Measurements from ENCODE around the gene LIPC.

Gene LIPC

DNA sequence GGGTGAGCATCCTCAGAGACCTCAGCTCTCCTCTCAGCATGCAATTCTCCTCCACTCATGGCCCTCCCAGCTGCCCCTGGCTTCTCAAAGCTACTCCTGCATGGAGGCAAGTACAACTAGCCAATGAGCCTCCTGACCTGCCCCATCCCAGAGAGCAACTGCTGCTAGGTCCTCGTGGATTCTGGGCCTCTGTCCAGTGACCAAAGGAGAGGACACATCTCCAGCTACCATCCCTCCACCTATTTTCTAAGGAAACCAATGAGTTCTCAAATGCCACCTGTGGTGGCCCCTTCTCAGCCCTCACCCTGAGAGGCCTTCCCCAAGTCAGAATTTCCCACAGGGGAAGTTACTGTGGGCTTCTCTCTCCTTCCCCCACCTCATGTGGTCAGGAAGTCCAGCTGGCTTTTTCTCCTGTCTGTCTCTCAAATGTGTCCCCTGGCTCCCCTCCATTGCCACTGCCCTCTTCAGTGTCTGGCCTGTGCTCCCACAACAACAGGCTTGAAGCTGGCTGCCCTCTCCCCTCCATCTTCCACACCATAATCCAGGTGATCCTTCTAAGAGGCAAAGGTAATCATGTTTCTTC is 43.0 kb downstream of the LIPC start:
- no peaks in the 10 kb centered on the region for H3K79me2 ChIP-seq (ENCODE audit: low read length)
- no peaks in the 10 kb centered on the region for H3K9me3 ChIP-seq (replicated peaks; ENCODE audit: insufficient read depth, low read length)
- TF ChIP-seq EZH2 (optimal IDR thresholded peaks at IDR 0.05; ENCODE audit: low read depth, low read length), result no peak
- TF ChIP-seq, protein P1, sequence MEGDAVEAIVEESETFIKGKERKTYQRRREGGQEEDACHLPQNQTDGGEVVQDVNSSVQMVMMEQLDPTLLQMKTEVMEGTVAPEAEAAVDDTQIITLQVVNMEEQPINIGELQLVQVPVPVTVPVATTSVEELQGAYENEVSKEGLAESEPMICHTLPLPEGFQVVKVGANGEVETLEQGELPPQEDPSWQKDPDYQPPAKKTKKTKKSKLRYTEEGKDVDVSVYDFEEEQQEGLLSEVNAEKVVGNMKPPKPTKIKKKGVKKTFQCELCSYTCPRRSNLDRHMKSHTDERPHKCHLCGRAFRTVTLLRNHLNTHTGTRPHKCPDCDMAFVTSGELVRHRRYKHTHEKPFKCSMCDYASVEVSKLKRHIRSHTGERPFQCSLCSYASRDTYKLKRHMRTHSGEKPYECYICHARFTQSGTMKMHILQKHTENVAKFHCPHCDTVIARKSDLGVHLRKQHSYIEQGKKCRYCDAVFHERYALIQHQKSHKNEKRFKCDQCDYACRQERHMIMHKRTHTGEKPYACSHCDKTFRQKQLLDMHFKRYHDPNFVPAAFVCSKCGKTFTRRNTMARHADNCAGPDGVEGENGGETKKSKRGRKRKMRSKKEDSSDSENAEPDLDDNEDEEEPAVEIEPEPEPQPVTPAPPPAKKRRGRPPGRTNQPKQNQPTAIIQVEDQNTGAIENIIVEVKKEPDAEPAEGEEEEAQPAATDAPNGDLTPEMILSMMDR (IDR thresholded peaks at IDR 0.05; ENCODE audit: low read length), result no peak
- TF ChIP-seq EZH2phosphoT487 (IDR thresholded peaks at IDR 0.05; ENCODE audit: low read length), result no peak
- no peaks in the 10 kb centered on the region for H3F3A ChIP-seq (ENCODE audit: insufficient read depth, low read length)
- no peaks in the 10 kb centered on the region for H3K36me3 ChIP-seq (replicated peaks; ENCODE audit: insufficient read depth, low read length)
- no peak overlapping the region for H3K9ac ChIP-seq (ENCODE audit: low read length)
- peaks cover 22% of the 10 kb centered on the region for H3K4me1 ChIP-seq (ENCODE audit: low read length)
- H3K9me2 ChIP-seq (replicated peaks; ENCODE audit: insufficient read depth, low read length), result no peaks in the 10 kb centered on the region
- no peak overlapping the region for H3K27ac ChIP-seq (ENCODE audit: low read length)
- no peaks in the 10 kb centered on the region for H4K20me1 ChIP-seq (ENCODE audit: insufficient read depth, low read length)
- H2AFZ ChIP-seq (ENCODE audit: low read length), result no peak overlapping the region
- no peaks in the 10 kb centered on the region for H3K27me3 ChIP-seq (replicated peaks; ENCODE audit: insufficient read depth, low read length)
- no peak overlapping the region for H3K4me2 ChIP-seq (ENCODE audit: low read depth, low read length)
- no peak for DNase-seq
- H3K4me3 ChIP-seq (ENCODE audit: low read length), result no peak overlapping the region

DNA sequence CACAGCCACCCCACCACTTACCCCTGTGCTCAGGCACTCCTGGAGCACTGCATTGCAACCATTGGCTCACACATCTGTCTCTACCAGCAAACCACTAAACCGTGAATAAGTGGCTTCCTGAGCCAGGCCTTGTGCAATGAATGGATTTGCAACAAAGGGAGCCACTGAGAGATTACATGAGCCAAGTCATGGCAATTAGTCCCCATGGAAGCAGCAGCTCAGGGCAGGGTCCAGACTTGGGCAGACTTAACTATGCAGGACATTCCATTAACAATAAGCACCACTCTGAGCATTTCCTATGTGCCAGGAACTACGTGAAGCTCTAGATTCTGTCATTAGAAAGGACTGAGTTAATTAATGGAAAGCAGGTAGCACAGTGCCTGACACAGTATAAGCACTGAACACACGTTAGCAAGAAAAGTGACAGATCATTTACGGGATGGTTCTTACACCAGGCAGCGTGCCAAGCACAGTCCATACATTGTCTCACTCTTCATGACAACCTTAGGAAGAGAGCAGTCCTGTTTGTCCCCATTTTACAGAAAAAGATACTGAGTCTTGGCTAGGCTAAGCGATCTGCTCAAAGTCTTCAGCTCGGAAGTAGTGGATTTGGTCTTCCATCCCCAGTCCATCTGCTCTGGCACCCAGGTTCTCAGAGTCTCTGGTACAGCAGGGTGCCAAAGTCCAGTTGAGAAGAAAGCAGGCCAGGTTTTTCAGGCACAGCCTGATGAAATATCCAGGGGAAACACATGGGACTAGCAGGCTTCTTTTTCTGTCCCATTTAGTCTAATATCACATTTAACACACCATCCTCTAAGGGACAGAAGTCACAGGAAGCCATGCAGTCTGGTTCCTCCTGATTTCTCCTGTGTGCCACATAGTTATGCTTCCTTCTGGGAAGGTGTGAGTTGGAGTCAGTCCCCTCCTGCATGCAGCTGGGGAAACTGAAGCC is 44.1 kb downstream of the LIPC start:
- Histone ChIP-seq H3K9me2 (replicated peaks; ENCODE audit: insufficient read depth, low read length) (no peaks in the 10 kb centered on the region), H3K4me2 (ENCODE audit: low read depth, low read length) (no peak overlapping the region), H3K9ac (ENCODE audit: low read length) (no peak overlapping the region), H3K79me2 (ENCODE audit: low read length) (no peaks in the 10 kb centered on the region), H3F3A (ENCODE audit: insufficient read depth, low read length) (no peaks in the 10 kb centered on the region), H3K9me3 (replicated peaks; ENCODE audit: insufficient read depth, low read length) (no peaks in the 10 kb centered on the region), H3K4me1 (ENCODE audit: low read length) (peaks cover 22% of the 10 kb centered on the region), H3K27ac (ENCODE audit: low read length) (no peak overlapping the region), H3K4me3 (ENCODE audit: low read length) (no peak overlapping the region), H3K36me3 (replicated peaks; ENCODE audit: insufficient read depth, low read length) (no peaks in the 10 kb centered on the region), H2AFZ (ENCODE audit: low read length) (no peak overlapping the region), H3K27me3 (replicated peaks; ENCODE audit: insufficient read depth, low read length) (no peaks in the 10 kb centered on the region), H4K20me1 (ENCODE audit: insufficient read depth, low read length) (no peaks in the 10 kb centered on the region)
- no peak for DNase-seq
- TF ChIP-seq EZH2 (optimal IDR thresholded peaks at IDR 0.05; ENCODE audit: low read depth, low read length) (no peak), EZH2phosphoT487 (IDR thresholded peaks at IDR 0.05; ENCODE audit: low read length) (no peak)
- TF ChIP-seq, protein P1 (IDR thresholded peaks at IDR 0.05; ENCODE audit: low read length), result no peak

DNA sequence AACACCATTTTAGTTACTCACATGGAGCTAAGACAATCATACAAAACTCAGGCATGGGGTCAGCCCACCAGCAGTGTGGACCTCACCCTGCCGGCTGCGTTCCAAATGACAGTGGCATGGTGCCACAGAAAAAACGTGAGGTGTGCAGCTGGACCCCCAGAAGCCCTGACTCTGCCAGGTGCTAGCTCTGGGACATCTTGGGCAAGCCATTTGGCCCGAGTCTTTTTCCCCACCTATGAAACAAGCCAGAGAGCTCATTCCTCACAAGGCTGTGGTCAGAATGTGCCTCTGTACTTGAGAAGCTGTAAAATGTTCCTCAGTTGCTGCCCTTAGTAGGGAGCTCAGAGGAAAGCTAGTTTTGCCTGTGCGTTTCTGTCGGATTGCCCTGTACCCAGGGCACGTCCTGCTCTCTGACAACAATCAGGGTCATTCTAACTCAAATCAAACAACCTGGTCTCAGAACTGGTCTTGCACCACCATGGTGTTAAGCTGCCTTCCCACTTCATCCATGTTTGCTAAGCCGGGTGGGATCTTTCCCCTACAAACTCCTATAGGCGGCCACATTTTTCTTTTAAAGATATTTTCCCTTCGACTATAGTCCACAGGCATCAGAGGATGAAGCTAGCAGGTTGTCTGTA is 44.9 kb downstream of the LIPC start:
- H3K4me3 ChIP-seq (ENCODE audit: low read length), result no peak overlapping the region
- no peak overlapping the region for H3K9ac ChIP-seq (ENCODE audit: low read length)

More for the DNA sequence above, 44.9 kb downstream of the LIPC start:
- TF ChIP-seq EZH2 (optimal IDR thresholded peaks at IDR 0.05; ENCODE audit: low read depth, low read length), result no peak
- no peak for TF ChIP-seq EZH2phosphoT487 (IDR thresholded peaks at IDR 0.05; ENCODE audit: low read length)
- TF ChIP-seq, protein P1 (IDR thresholded peaks at IDR 0.05; ENCODE audit: low read length), result no peak
- Histone ChIP-seq H3K9me2 (replicated peaks; ENCODE audit: insufficient read depth, low read length) (no peaks in the 10 kb centered on the region), H3K9me3 (replicated peaks; ENCODE audit: insufficient read depth, low read length) (no peaks in the 10 kb centered on the region), H3K4me1 (ENCODE audit: low read length) (peaks cover 22% of the 10 kb centered on the region), H3F3A (ENCODE audit: insufficient read depth, low read length) (no peaks in the 10 kb centered on the region), H4K20me1 (ENCODE audit: insufficient read depth, low read length) (no peaks in the 10 kb centered on the region), H3K27ac (ENCODE audit: low read length) (no peak overlapping the region), H3K27me3 (replicated peaks; ENCODE audit: insufficient read depth, low read length) (no peaks in the 10 kb centered on the region), H2AFZ (ENCODE audit: low read length) (no peak overlapping the region), H3K36me3 (replicated peaks; ENCODE audit: insufficient read depth, low read length) (no peaks in the 10 kb centered on the region), H3K4me2 (ENCODE audit: low read depth, low read length) (no peak overlapping the region), H3K79me2 (ENCODE audit: low read length) (no peaks in the 10 kb centered on the region)
- DNase-seq, result no peak
